ENCODE data around the gene DRD3.

GRCh38 chr3:114103181-114103580, 75.7 kb downstream of the DRD3 start:
- TF ChIP-seq POLR2A (IDR thresholded peaks at IDR 0.05) (no peak), CTCF (IDR thresholded peaks at IDR 0.05) (no peak)
